GM23338 (cell line): ENCODE measurements around the gene TRPM2. TPM values are rescaled to one million over a fixed set of nuclear protein-coding genes. Genes with fewer than 3 reads are reported as not detected.

Experiments
- ATAC-seq: fragments of 200-7000 bp; cut with Tn5 transposase; 3 replicates; pipeline ENCODE4 v1.9.1; 2020
- DNase-seq: peaks from one replicate; pipeline ENCODE4 v3.0.0-alpha.2; 2015; ENCODE audit warnings: low spot score
- H2AFZ ChIP-seq: fragments of 200-600 bp; sonication (generic); 2 replicates; pipeline ENCODE4 v1.8.0; 2016; ENCODE audit warnings: antibody characterized with exemption, mild to moderate bottlenecking, moderate library complexity
- H3F3A ChIP-seq: fragments of 200-600 bp; sonication (generic); replicated peaks from 2 replicates; pipeline ENCODE4 v1.8.0; 2017; ENCODE audit warnings: antibody characterized with exemption, mixed run types, low read depth
- H3K27ac ChIP-seq: fragments of 200-600 bp; sonication (generic); 2 replicates; pipeline ENCODE4 v1.6.1; 2016; ENCODE audit warnings: low read depth
- H3K27me3 ChIP-seq: fragments of 200-600 bp; sonication (generic); 2 replicates; pipeline ENCODE4 v1.8.0; 2016; ENCODE audit warnings: mild to moderate bottlenecking, mixed run types, moderate library complexity; ENCODE audit not compliant: insufficient read depth
- H3K36me3 ChIP-seq: fragments of 200-600 bp; sonication (generic); 2 replicates; pipeline ENCODE4 v1.8.0; 2016; ENCODE audit warnings: mild to moderate bottlenecking; ENCODE audit not compliant: insufficient read depth
- H3K4me1 ChIP-seq: fragments of 200-600 bp; sonication (generic); 2 replicates; pipeline ENCODE4 v1.8.0; 2016; ENCODE audit warnings: mild to moderate bottlenecking, moderate library complexity; ENCODE audit not compliant: insufficient read depth
- H3K4me2 ChIP-seq: fragments of 200-600 bp; sonication (generic); 2 replicates; pipeline ENCODE4 v1.7.1; 2017; ENCODE audit warnings: mixed run types
- H3K4me3 ChIP-seq: fragments of 200-600 bp; sonication (generic); 2 replicates; pipeline ENCODE4 v1.6.1; 2016; ENCODE audit warnings: mixed run types
- H3K79me2 ChIP-seq: fragments of 200-600 bp; sonication (generic); replicated peaks from 2 replicates; pipeline ENCODE4 v1.8.0; 2017; ENCODE audit warnings: mild to moderate bottlenecking; ENCODE audit not compliant: insufficient read depth
- H3K9me2 ChIP-seq: fragments of 200-600 bp; sonication (generic); 2 replicates; pipeline ENCODE4 v1.8.0; 2017; ENCODE audit not compliant: insufficient read depth
- H4K20me1 ChIP-seq: fragments of 200-600 bp; sonication (generic); replicated peaks from 2 replicates; pipeline ENCODE4 v1.8.0; 2017; ENCODE audit warnings: mild to moderate bottlenecking; ENCODE audit not compliant: insufficient read depth
- H3K27ac Mint-ChIP-seq: 2 replicates; pipeline ENCODE4 v1.8.0; 2020; ENCODE audit warnings: inconsistent platforms, mild to moderate bottlenecking, moderate library complexity, mixed read lengths
- H3K27me3 Mint-ChIP-seq: 3 replicates; pipeline ENCODE4 v1.8.0; 2022; ENCODE audit warnings: low read depth, mild to moderate bottlenecking, moderate library complexity, mixed read lengths, inconsistent platforms; ENCODE audit not compliant: insufficient read depth, poor library complexity
- H3K36me3 Mint-ChIP-seq: 3 replicates; pipeline ENCODE4 v1.8.0; 2021; ENCODE audit warnings: low read depth, mild to moderate bottlenecking, inconsistent platforms, moderate library complexity, mixed read lengths
- H3K4me1 Mint-ChIP-seq: 3 replicates; pipeline ENCODE4 v1.8.0; 2020; ENCODE audit warnings: mild to moderate bottlenecking, inconsistent platforms, mixed read lengths
- H3K4me3 Mint-ChIP-seq: 3 replicates; pipeline ENCODE4 v1.8.0; 2021; ENCODE audit warnings: moderate library complexity, mild to moderate bottlenecking, inconsistent platforms, mixed read lengths
- H3K9me3 Mint-ChIP-seq: 3 replicates; pipeline ENCODE4 v1.8.0; 2020; ENCODE audit warnings: moderate library complexity, mild to moderate bottlenecking, inconsistent platforms, mixed read lengths
- CREB1 ChIP-seq: fragments of 250-450 bp; sonication (Bioruptor Pico); IDR thresholded peaks from 2 replicates; pipeline ENCODE4 v1.5.0; 2020; ENCODE audit warnings: low read depth, mild to moderate bottlenecking, moderate library complexity
- CTCF ChIP-seq, 2 experiments: fragments of 200-600 bp in 1 of 2; sonication (generic) in 1 of 2; conservative IDR thresholded peaks; 2 replicates each; pipeline versions ENCODE4 v1.5.1 to v1.6.1; 2016 to 2017; ENCODE audit warnings: antibody characterized with exemption in 2 of 2, low read depth in 2 of 2, mild to moderate bottlenecking in 2 of 2, moderate library complexity in 1 of 2
- ETS1 ChIP-seq: IDR thresholded peaks from 2 replicates; pipeline ENCODE4 v1.6.1; 2016; ENCODE audit warnings: antibody characterized with exemption
- EZH2 ChIP-seq: fragments of 200-600 bp; sonication (generic); IDR thresholded peaks from one replicate; pipeline ENCODE4 v1.8.0; 2017; ENCODE audit warnings: antibody characterized with exemption, mild to moderate bottlenecking, low read depth; ENCODE audit not compliant: unreplicated experiment
- EZH2phosphoT487 ChIP-seq: fragments of 200-600 bp; sonication (generic); IDR thresholded peaks from one replicate; pipeline ENCODE4 v1.8.1; 2018; ENCODE audit warnings: antibody characterized with exemption; ENCODE audit not compliant: unreplicated experiment
- JUNB ChIP-seq: IDR thresholded peaks from one replicate; pipeline ENCODE4 v1.6.1; 2016; ENCODE audit warnings: antibody characterized with exemption; ENCODE audit not compliant: unreplicated experiment
- NANOG ChIP-seq: IDR thresholded peaks from 2 replicates; pipeline ENCODE4 v1.6.1; 2016; ENCODE audit warnings: antibody characterized with exemption, borderline replicate concordance
- POLR2AphosphoS5 ChIP-seq: IDR thresholded peaks from 2 replicates; pipeline ENCODE4 v1.6.1; 2016; ENCODE audit warnings: antibody characterized with exemption, low read depth
- REST ChIP-seq: IDR thresholded peaks from one replicate; pipeline ENCODE4 v1.6.1; 2018; ENCODE audit warnings: antibody characterized with exemption; ENCODE audit not compliant: unreplicated experiment
- STAT1 ChIP-seq: IDR thresholded peaks from one replicate; pipeline ENCODE4 v1.6.1; 2016; ENCODE audit warnings: antibody characterized with exemption; ENCODE audit not compliant: unreplicated experiment
- ZNF114 ChIP-seq: fragments of 250-450 bp; sonication (Bioruptor Pico); IDR thresholded peaks from 2 replicates; pipeline ENCODE4 v1.5.0; 2020; ENCODE audit warnings: mild to moderate bottlenecking, moderate library complexity
- ZNF331 ChIP-seq: fragments of 250-450 bp; sonication (Bioruptor Pico); IDR thresholded peaks from 2 replicates; pipeline ENCODE4 v1.5.0; 2020; ENCODE audit warnings: low read depth, mild to moderate bottlenecking, moderate library complexity
- polyA plus RNA-seq: library from polyadenylated mRNA; unstranded; fragments of >200 nt; fragmentation: Nextera tagmentation; extraction: Ambion mirVana; gene quantifications from 2 replicates; pipeline ENCODE4 v1.2.1, GENCODE V29; 2016
- total RNA-seq: library from RNA; depleted of rRNA; stranded (reverse); fragments of >200 nt; shearing (Covaris generic); gene quantifications from 2 replicates; pipeline ENCODE4 v1.2.3, GENCODE V29; 2014

The TRPM2 gene
- total and polyA plus RNA-seq, 2 experiments from 2014 or later = 0.53 to 0.83 TPM

GRCh38 chr21:44335266-44336059 is 18.0 kb upstream of the TRPM2 start (continued):
- TF ChIP-seq CTCF (conservative IDR thresholded peaks at IDR 0.05; ENCODE audit: low read depth in 2 of 2) (no peak), ZNF331 (no peak), CREB1 (CRISPR knock-in tag) (no peak), ETS1 (no peak), POLR2AphosphoS5 (no peak), STAT1 (no peak), EZH2 (no peak), NANOG (no peak), JUNB (no peak), EZH2phosphoT487 (no peak), ZNF114 (no peak), REST (no peak)

- Histone ChIP-seq H3K4me1 (peaks cover 16% of the 10 kb centered on the region; the same call in 1 of the 2 replicates), H3K9me2 (no peaks in the 10 kb centered on the region), H3K27ac (no peak overlapping the region), H4K20me1 (no peaks in the 10 kb centered on the region), H2AFZ (no peak overlapping the region), H3K4me3 (no peak overlapping the region), H3F3A (peaks cover 13% of the 10 kb centered on the region; the same call in 1 of the 2 replicates), H3K36me3 (no peaks in the 10 kb centered on the region), H3K79me2 (no peaks in the 10 kb centered on the region), H3K27me3 (no peaks in the 10 kb centered on the region), H3K4me2 (no peak overlapping the region)
- Mint-ChIP-seq H3K9me3 (no peaks in the 10 kb centered on the region), H3K27me3 (peaks cover 4% of the 10 kb centered on the region), H3K4me3 (peak overlapping the region; percentile 74; the same call in 1 of the 3 replicates), H3K4me1 (peaks cover 26% of the 10 kb centered on the region), H3K36me3 (no peaks in the 10 kb centered on the region; the same call in 2 of the 3 replicates), H3K27ac (no peak overlapping the region)
- TF ChIP-seq ZNF114 = no peak
- ATAC-seq = no peak
- no peak for DNase-seq
These were observed 16.0 kb upstream of the TRPM2 start for GRCh38 chr21:44337449-44337848.
